K562 (cell line): ENCODE measurements around the gene UQCC2. TPM values are rescaled to one million over a fixed set of nuclear protein-coding genes. Genes with fewer than 3 reads are reported as not detected.

Source experiments
- ATAC-seq: fragments of 200-7000 bp; cut with Tn5 transposase; 3 replicates; pipeline ENCODE4 v1.9.1; 2020; ENCODE audit warnings: moderate library complexity
- BruUV-seq: library from RNA; stranded (reverse); fragments of 400-500 nt; replicated peaks from 2 replicates; lab custom pipeline; 2021; lab: Mats Ljungman, UMichigan
- CTCF ChIA-PET: fragments of 300-600 bp; formaldehyde crosslinking; extraction: SDS; loops from one replicate; lab custom pipeline; 2021; ENCODE audit warnings: low intra/inter-chr PET ratio; lab: Yijun Ruan, JAX
- POLR2A ChIA-PET: fragments of 300-600, 350-650 bp; sonication (Branson Sonifier 250); formaldehyde crosslinking; extraction: SDS; loops from one replicate; lab custom pipeline; 2021; ENCODE audit warnings: antibody characterized with exemption, inconsistent platforms; lab: Yijun Ruan, JAX
- DNase-seq, 4 experiments: peaks; one replicate each; pipeline versions ENCODE4 v3.0.0 to v3.0.0-alpha.2; 2011 to 2018; ENCODE audit warnings: low spot score in 3 of 4, mixed read lengths in 3 of 4; ENCODE audit errors: extremely low read depth in 1 of 4
- FAIRE-seq: peaks from 2 replicates; lab custom pipeline; 2011; peaks lifted over from hg19 to GRCh38; lab: Jason Lieb, UNC
- H2AFZ ChIP-seq: 2 replicates; pipeline ENCODE4 v1.6.0; 2011; ENCODE audit warnings: low read depth, low read length, control low read depth, inconsistent platforms
- H3K27ac ChIP-seq: fragments of 200-600 bp; 3 replicates; pipeline ENCODE4 v1.8.0; 2011; ENCODE audit warnings: low read depth, mild to moderate bottlenecking, control low read depth, inconsistent platforms, low read length, moderate library complexity, mixed read lengths; ENCODE audit errors: extremely low read depth
- H3K27me3 ChIP-seq, 2 experiments: fragments of 300-600 bp in 1 of 2; 2 replicates in 1 of 2; 3 replicates in 1 of 2; pipeline versions ENCODE4 v1.6.0 to v1.8.0; 2011; ENCODE audit warnings: inconsistent platforms in 2 of 2, low read length in 2 of 2, mild to moderate bottlenecking in 1 of 2, mixed read lengths in 1 of 2, moderate library complexity in 1 of 2; ENCODE audit not compliant: control insufficient read depth in 2 of 2, insufficient read depth in 2 of 2
- H3K36me3 ChIP-seq: fragments of 300-600 bp; 3 replicates; pipeline ENCODE4 v1.8.0; 2011; ENCODE audit warnings: mild to moderate bottlenecking, low read length, inconsistent platforms; ENCODE audit not compliant: control insufficient read depth, insufficient read depth
- H3K4me1 ChIP-seq, 2 experiments: fragments of 200-600 bp in 1 of 2; replicated peaks in 1 of 2; 2 replicates in 1 of 2; 3 replicates in 1 of 2; pipeline versions ENCODE4 v1.5.1 to v1.8.0; 2011; ENCODE audit warnings: inconsistent platforms in 2 of 2, low read length in 2 of 2, mild to moderate bottlenecking in 1 of 2, mixed read lengths in 1 of 2, moderate library complexity in 1 of 2; ENCODE audit not compliant: control insufficient read depth in 2 of 2, insufficient read depth in 2 of 2
- H3K4me2 ChIP-seq: 2 replicates; pipeline ENCODE4 v1.6.1; 2011; ENCODE audit warnings: low read length, control low read depth, inconsistent platforms, mixed read lengths; ENCODE audit not compliant: insufficient read depth
- H3K4me3 ChIP-seq: fragments of 200-600 bp; sonication (generic), shearing (Covaris generic); 2 replicates; pipeline ENCODE4 v1.5.1; 2016; ENCODE audit warnings: control low read depth, inconsistent platforms
- H3K79me2 ChIP-seq: fragments of 200-600 bp; 3 replicates; pipeline ENCODE4 v1.8.0; 2011; ENCODE audit warnings: low read length, inconsistent platforms; ENCODE audit not compliant: control insufficient read depth, insufficient read depth
- H3K9ac ChIP-seq, 2 experiments: 2 replicates each; pipeline versions ENCODE4 v1.6.0 to v1.6.1; 2011; ENCODE audit warnings: low read depth in 2 of 2, low read length in 2 of 2, control low read depth in 1 of 2, inconsistent platforms in 1 of 2, mild to moderate bottlenecking in 1 of 2, mixed read lengths in 1 of 2; ENCODE audit not compliant: insufficient read depth in 1 of 2
- H3K9me1 ChIP-seq: one replicate; pipeline ENCODE4 v1.6.0; 2011; ENCODE audit warnings: inconsistent platforms, mild to moderate bottlenecking, low read length, moderate library complexity; ENCODE audit not compliant: control insufficient read depth, insufficient read depth
- H3K9me3 ChIP-seq: replicated peaks from 2 replicates; pipeline ENCODE4 v1.5.1; 2011; ENCODE audit warnings: low read depth, low read length, inconsistent platforms; ENCODE audit not compliant: control insufficient read depth, insufficient read depth
- H4K20me1 ChIP-seq: replicated peaks from 2 replicates; pipeline ENCODE4 v1.6.1; 2011; ENCODE audit warnings: low read length, inconsistent platforms, mixed read lengths; ENCODE audit not compliant: control insufficient read depth, insufficient read depth
- CBFA2T2 ChIP-seq: fragments of 450-650 bp; conservative IDR thresholded peaks from 2 replicates; pipeline ENCODE4 v1.6.1; 2017; ENCODE audit warnings: mild to moderate bottlenecking
- FOXK2 ChIP-seq, 2 experiments: fragments of 450-650 bp; IDR thresholded peaks in 1 of 2; conservative IDR thresholded peaks in 1 of 2; 2 replicates each; pipeline ENCODE4 v1.6.1; 2016; ENCODE audit warnings: low read depth in 2 of 2, mild to moderate bottlenecking in 1 of 2
- RFX1 ChIP-seq: fragments of 450-650 bp; IDR thresholded peaks from 2 replicates; pipeline ENCODE4 v1.6.1; 2016; ENCODE audit warnings: mild to moderate bottlenecking, moderate library complexity
- ZBTB9 ChIP-seq: fragments of 450-650 bp; formaldehyde crosslinking; IDR thresholded peaks from 2 replicates; pipeline ENCODE4 v1.4.0; 2020; ENCODE audit warnings: mild to moderate bottlenecking, moderate library complexity
- WGBS: fragments of 100-300 bp; shearing (Covaris generic); methylation state at CpG from one replicate; pipeline ENCODE4 v1.1.6; 2016; ENCODE audit warnings: low coverage, mixed read lengths; ENCODE audit not compliant: insufficient coverage; ENCODE audit errors: missing lambda C conversion rate; 5-methylcytosine and 5-hydroxymethylcytosine counted together
- in situ Hi-C: fragments of 300-500 bp; cut with MboI; formaldehyde crosslinking; loops from 4 replicates; pipeline ENCODE4 v1.15.0; 2018; ENCODE audit warnings: inconsistent platforms, mixed read lengths
- intact Hi-C: fragments of 100-400 bp; cut with micrococcal nuclease; formaldehyde crosslinking; loops from 2 replicates; pipeline ENCODE4 v1.14.2; 2022
- polyA plus RNA-seq, 8 experiments: library from polyadenylated mRNA; depleted of rRNA in 4 of 8; stranded (reverse) in 5 of 8; unstranded in 3 of 8; fragments of >200 nt; fragmentation: Nextera tagmentation in 2 of 8; fragmentation: Illumina TruSeq in 1 of 8; extraction: Ambion mirVana in 2 of 8; extraction: Trizol in 1 of 8; gene quantifications; 2 replicates each; pipeline versions ENCODE4 v1.2.1 to v1.2.3, GENCODE V29; 2011 to 2014; ENCODE audit warnings: inconsistent platforms in 1 of 8, missing spikeins in 1 of 8
- total RNA-seq, 7 experiments: library from RNA; depleted of rRNA in 6 of 7; stranded (reverse); fragments of >200 nt in 6 of 7; fragmentation: Illumina TruSeq in 2 of 7; extraction: Trizol in 2 of 7; gene quantifications; 2 replicates each; pipeline versions ENCODE4 v1.2.1 to v1.2.3, GENCODE V29; 2011 to 2021; ENCODE audit warnings: low replicate concordance in 1 of 7

The UQCC2 gene
- total and polyA plus RNA-seq, 9 of the 15 experiments (the other 6 are each of a cell fraction or from before 2014, with no cell fraction given), result 58.5 to 927 (median 158) TPM

GRCh38 chr6:33724102-33725023 is 12.9 kb upstream of the UQCC2 start:
- FAIRE-seq, result no peak
- H3K36me3 ChIP-seq, result no peaks in the 10 kb centered on the region
- H3K9ac ChIP-seq, result no peak overlapping the region
- H3K79me2 ChIP-seq, result no peaks in the 10 kb centered on the region
- CTCF ChIA-PET, result interaction anchor here (0.8 kb wide), 1 partner anchor 40 kb away, joined by 3 read pairs; no protein-coding TSS in a partner anchor
- no peaks in the 10 kb centered on the region for H3K4me1 ChIP-seq
- no peak overlapping the region for H3K4me3 ChIP-seq
- no peak for TF ChIP-seq FOXK2 (conservative IDR thresholded peaks at IDR 0.05 in 1 of 2, IDR thresholded peaks at IDR 0.05 in 1 of 2; ENCODE audit: low read depth in 2 of 2)
- no peak for TF ChIP-seq CBFA2T2
- no peak for TF ChIP-seq ZBTB9 (CRISPR knock-in tag)
- no peak for TF ChIP-seq RFX1
- intact Hi-C loops (no loop called here), in situ Hi-C loops (no loop called here)
- H3K9me1 ChIP-seq, result no peaks in the 10 kb centered on the region
- no peak overlapping the region for H3K27ac ChIP-seq
- 3% methylated on average over 13 of the region's 13 CpGs for WGBS
- no peak overlapping the region for H3K4me2 ChIP-seq
- no TSS peak for BruUV-seq
- H3K9me3 ChIP-seq, result no peaks in the 10 kb centered on the region
- POLR2A ChIA-PET, result interaction anchor here (1.0 to 3.5 kb wide), 2 partner anchors 13 to 19 kb away, joined by 3 to 14 read pairs; partner anchors contain the start of gene UQCC2
- 0 out of 2 replicates have a peak, but pooled peaks cover 11% of the 10 kb centered on the region for H4K20me1 ChIP-seq
- H3K27me3 ChIP-seq, result peaks cover 68 to 88% of the 10 kb centered on the region in 2 experiments
- no peak for ATAC-seq
- DNase-seq, result no peak
- H2AFZ ChIP-seq, result no peak overlapping the region
